Astrocyte of the cerebellum (primary cell): ENCODE results near the gene CDH26.

ENCODE experiments used
- DNase-seq: peaks from one replicate; pipeline ENCODE4 v3.0.0-alpha.2; 2011; ENCODE audit warnings: low read depth
- H3K4me3 ChIP-seq: 2 replicates; pipeline ENCODE4 v1.5.1; 2011; ENCODE audit warnings: mild to moderate bottlenecking, low read depth, low read length, moderate library complexity
- in situ Hi-C: cut with HindIII; loops from 2 replicates; pipeline ENCODE4 v1.10.0; 2017; ENCODE audit warnings: low sequenced_read_pairs
- TF ChIP-seq, protein P1 (sequence below): IDR thresholded peaks from 2 replicates; pipeline ENCODE4 v1.5.1; 2012; ENCODE audit warnings: low read length, low read depth, moderate library complexity, mild to moderate bottlenecking; ENCODE audit errors: missing control alignments

CDH26 gene

DNA sequence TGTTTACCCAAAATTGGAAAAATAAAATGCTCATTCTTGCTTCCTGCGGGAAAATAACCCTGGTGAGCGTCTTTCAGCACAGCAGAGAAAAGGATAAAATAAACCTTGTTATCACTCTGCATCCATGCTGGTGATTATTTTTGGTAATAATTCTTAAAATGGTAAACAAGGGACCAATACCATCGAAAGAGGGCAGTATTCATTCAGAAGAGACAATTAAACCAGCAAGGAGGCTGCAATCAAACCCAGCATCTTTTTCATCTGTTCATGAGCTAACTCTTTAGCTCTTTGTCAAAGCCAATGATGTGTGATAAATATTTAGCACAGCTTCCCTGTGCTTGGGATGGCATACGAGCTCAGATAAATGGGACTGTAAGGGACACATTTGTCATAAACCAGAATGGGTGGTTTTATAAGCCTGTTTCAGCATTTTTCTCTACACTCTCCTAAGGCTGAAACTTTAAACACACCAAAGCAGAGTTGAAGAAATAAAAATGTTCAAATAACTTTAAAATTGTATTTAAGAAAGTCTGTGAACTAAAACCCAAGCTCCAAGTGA lies 34.4 kb downstream of the CDH26 start:
- TF ChIP-seq, protein P1, sequence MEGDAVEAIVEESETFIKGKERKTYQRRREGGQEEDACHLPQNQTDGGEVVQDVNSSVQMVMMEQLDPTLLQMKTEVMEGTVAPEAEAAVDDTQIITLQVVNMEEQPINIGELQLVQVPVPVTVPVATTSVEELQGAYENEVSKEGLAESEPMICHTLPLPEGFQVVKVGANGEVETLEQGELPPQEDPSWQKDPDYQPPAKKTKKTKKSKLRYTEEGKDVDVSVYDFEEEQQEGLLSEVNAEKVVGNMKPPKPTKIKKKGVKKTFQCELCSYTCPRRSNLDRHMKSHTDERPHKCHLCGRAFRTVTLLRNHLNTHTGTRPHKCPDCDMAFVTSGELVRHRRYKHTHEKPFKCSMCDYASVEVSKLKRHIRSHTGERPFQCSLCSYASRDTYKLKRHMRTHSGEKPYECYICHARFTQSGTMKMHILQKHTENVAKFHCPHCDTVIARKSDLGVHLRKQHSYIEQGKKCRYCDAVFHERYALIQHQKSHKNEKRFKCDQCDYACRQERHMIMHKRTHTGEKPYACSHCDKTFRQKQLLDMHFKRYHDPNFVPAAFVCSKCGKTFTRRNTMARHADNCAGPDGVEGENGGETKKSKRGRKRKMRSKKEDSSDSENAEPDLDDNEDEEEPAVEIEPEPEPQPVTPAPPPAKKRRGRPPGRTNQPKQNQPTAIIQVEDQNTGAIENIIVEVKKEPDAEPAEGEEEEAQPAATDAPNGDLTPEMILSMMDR: no peak
- no peak for DNase-seq
- in situ Hi-C loops: no loop called here
- no peak overlapping the region for H3K4me3 ChIP-seq

DNA sequence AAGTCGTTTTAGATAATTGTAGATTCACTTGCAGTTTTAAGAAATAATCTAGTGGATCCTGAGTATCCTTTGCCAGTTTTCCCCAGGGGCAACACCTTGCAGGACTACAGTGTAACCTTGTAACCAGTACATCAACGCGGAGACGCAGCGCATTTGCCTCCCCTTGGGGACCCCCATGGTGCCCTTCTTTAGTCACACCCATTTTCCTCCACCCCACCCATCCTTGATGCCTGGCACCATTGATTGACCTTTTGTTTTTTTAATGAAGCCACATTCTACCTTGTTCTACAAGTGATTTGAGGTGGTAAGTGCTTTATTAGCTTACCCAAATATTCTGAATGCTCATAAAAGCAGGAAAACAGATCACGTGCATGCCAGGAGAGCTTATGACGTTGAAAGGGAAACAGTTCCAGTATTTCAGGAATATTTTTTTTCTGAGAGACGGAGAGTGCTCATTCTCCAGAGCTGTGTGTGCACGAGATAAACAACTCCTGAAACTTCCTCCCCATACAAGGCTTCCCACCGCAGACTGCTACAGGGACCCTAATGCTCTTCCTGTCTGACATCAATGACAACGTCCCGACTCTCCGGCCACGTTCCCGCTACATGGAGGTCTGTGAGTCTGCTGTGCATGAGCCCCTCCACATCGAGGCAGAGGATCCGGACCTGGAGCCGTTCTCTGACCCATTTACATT lies 35.7 kb downstream of the CDH26 start:
- DNase-seq: no peak
- TF ChIP-seq, protein P1: no peak
- in situ Hi-C loops: no loop called here
- no peak overlapping the region for H3K4me3 ChIP-seq

DNA sequence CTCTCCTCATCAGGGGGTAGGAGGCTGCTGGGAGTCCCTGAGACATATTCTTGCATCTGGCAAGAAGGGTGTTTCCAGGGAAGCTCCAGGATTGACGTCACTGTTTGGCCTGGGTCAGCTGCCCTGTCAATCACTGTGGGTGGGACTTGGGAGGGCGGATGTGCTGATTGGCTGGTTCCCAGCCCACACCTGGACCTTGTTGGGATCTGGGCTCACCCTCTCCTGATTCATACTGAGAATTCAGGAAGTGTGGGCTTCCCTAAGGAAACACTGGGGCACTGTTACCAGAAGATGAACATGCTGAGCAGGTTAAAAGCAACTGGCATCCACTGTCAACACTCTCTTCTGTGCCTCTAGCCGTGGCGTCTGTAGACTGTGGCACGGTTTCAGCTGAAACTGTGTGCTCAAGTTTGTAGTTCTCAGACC lies 36.5 kb downstream of the CDH26 start:
- in situ Hi-C loops: no loop called here
- DNase-seq: no peak
- TF ChIP-seq, protein P1: no peak
- no peak overlapping the region for H3K4me3 ChIP-seq

DNA sequence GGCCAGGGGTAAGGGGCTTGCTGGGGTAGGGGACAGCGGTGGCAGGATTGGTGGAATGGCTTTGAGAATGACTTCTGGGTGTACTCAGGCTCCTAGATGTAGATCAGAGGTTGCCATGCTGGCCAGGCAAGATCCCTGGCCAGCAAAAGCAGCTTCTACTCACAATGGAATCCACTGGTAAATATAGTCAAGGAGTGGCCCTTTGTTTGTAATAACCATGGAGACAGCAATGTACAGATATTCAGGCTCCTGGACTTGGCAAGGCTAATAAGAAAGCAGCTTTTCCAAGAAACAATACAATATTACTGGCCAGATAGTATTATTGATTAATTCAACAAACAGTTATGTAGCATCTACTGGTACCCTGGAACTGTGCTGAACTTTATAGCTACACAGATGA lies 37.9 kb downstream of the CDH26 start:
- in situ Hi-C loops: no loop called here
- TF ChIP-seq, protein P1: no peak
- no peak overlapping the region for H3K4me3 ChIP-seq
- no peak for DNase-seq

DNA sequence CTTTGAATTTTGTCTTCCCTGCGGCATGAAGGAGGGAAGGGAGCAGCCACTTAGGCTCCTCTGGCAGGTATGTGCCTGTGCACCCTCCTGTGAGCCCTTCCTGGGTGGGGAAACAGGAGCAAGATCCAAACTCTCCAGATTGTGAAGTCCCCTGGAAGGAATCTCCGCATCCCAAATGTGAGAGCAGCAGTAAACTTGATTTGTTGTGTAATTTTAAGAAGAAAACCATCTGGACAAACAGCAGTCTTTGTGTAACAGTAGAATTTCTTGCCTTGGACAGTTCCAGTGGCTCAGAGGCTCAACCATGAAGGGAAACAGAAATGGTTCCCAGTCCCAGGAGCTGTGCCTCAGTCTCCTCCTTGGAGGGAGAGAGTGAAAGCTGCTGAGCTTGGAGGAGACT lies 39.7 kb downstream of the CDH26 start:
- no peak overlapping the region for H3K4me3 ChIP-seq
- DNase-seq: no peak
- TF ChIP-seq, protein P1: no peak
- in situ Hi-C loops: no loop called here

DNA sequence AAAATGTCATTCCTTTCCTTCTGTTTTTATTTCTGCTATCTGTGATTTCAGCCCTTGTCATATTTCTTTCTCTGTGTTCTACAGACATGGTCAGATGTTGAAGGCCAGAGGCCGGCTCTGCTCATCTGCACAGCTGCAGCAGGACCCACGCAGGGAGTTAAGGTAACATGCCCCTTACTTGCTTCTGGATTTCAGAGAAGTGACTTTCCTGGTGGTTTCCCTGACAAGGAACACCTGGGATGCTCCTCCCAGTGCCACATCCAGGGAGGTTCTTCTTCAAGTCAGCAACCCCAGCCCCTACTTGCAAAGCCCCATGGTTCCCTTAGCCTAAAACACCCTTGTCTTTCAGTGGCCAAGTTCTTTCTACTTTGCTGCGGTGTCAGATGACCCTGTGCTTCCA lies 41.3 kb downstream of the CDH26 start:
- TF ChIP-seq, protein P1: no peak
- H3K4me3 ChIP-seq: no peak overlapping the region
- in situ Hi-C loops: no loop called here
- no peak for DNase-seq
